ENCODE measurements around the gene NKIRAS1.

NKIRAS1 gene

DNA sequence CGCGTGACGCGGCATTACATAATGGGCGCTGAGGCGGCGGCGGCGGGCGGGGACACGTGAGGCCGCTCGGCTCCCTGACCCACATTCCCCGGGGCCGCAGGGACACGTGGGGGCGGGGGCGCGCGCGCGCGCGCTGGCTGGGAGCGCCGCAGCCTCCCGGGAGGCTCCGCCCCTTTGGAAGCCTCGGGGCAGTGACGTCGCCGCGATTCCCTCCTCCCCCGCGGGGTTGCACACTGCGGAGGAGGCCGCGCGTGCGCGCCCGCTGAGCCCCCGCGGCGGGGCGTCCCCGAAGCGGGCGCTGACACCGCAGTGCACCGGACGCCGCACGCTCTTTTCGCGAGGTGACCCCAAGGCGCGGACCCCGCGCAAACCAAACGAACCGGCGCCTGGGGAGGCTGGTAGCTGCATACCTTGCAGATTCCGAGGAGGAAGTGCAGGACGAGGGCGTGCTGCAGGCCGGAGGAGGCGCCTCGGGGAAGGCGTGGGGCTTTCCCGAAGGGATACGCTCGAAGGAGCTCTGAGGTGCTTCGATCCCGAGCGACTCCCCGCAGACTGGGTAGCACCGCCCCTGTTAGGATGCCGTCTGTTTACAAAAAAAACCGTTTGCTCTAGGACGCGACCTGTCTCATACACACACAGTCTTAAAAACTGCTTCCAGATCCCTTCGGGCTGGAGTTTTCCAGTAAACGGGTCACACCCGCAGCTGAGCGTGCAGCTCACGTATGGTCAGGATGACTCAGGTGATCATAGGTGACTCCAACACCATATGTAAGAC, 29.3 kb upstream of the NKIRAS1 start:
- H3K9ac ChIP-seq, result no peak overlapping the region
- TF ChIP-seq, protein P1, sequence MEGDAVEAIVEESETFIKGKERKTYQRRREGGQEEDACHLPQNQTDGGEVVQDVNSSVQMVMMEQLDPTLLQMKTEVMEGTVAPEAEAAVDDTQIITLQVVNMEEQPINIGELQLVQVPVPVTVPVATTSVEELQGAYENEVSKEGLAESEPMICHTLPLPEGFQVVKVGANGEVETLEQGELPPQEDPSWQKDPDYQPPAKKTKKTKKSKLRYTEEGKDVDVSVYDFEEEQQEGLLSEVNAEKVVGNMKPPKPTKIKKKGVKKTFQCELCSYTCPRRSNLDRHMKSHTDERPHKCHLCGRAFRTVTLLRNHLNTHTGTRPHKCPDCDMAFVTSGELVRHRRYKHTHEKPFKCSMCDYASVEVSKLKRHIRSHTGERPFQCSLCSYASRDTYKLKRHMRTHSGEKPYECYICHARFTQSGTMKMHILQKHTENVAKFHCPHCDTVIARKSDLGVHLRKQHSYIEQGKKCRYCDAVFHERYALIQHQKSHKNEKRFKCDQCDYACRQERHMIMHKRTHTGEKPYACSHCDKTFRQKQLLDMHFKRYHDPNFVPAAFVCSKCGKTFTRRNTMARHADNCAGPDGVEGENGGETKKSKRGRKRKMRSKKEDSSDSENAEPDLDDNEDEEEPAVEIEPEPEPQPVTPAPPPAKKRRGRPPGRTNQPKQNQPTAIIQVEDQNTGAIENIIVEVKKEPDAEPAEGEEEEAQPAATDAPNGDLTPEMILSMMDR (IDR thresholded peaks at IDR 0.05), result peak; percentile 6
- H3K4me3 ChIP-seq (ENCODE audit: low read depth, low read length), result peak overlapping the region; percentile 91
- H3K4me1 ChIP-seq, result peaks cover 25% of the 10 kb centered on the region
- H3K36me3 ChIP-seq (ENCODE audit: control insufficient read depth, insufficient read depth, low read length), result no peaks in the 10 kb centered on the region
- H3K27me3 ChIP-seq (ENCODE audit: control insufficient read depth, insufficient read depth, low read length), result no peaks in the 10 kb centered on the region
- H3K9me3 ChIP-seq (ENCODE audit: control insufficient read depth, low read length), result no peaks in the 10 kb centered on the region
- peak overlapping the region; percentile 63 for H2AFZ ChIP-seq
- H3K4me2 ChIP-seq (ENCODE audit: low read length), result peak overlapping the region; percentile 89
- peaks cover 31% of the 10 kb centered on the region for H3K79me2 ChIP-seq
- H3K27ac ChIP-seq, result peak overlapping the region; percentile 79

GRCh38 chr3:23945663-23945912, 28.8 kb upstream of the NKIRAS1 start:
- TF ChIP-seq, protein P1 (IDR thresholded peaks at IDR 0.05), result no peak
- Histone ChIP-seq H3K4me2 (ENCODE audit: low read length) (no peak overlapping the region), H3K4me3 (ENCODE audit: low read depth, low read length) (peak overlapping the region; percentile 38), H3K27me3 (ENCODE audit: control insufficient read depth, insufficient read depth, low read length) (no peaks in the 10 kb centered on the region), H3K9ac (no peak overlapping the region), H2AFZ (no peak overlapping the region), H3K27ac (peak overlapping the region; percentile 77), H3K79me2 (peaks cover 28% of the 10 kb centered on the region), H3K36me3 (ENCODE audit: control insufficient read depth, insufficient read depth, low read length) (no peaks in the 10 kb centered on the region), H3K4me1 (peaks cover 25% of the 10 kb centered on the region), H3K9me3 (ENCODE audit: control insufficient read depth, low read length) (no peaks in the 10 kb centered on the region)

- H3K4me3 ChIP-seq (ENCODE audit: low read depth, low read length), result peak within 1 kb of the TSS; percentile 91
- TF ChIP-seq, protein P1 (IDR thresholded peaks at IDR 0.05), result no peak
- peaks cover 21% of the 10 kb centered on the region for H3K4me1 ChIP-seq
- no peaks in the 10 kb centered on the region for H3K9me3 ChIP-seq (ENCODE audit: control insufficient read depth, low read length)
- H3K36me3 ChIP-seq (ENCODE audit: control insufficient read depth, insufficient read depth, low read length), result no peaks in the 10 kb centered on the region
- H2AFZ ChIP-seq, result peak within 1 kb of the TSS; percentile 83
- H3K27ac ChIP-seq, result peak within 1 kb of the TSS; percentile 79
- peak within 1 kb of the TSS; percentile 40 for H3K9ac ChIP-seq
- H3K4me2 ChIP-seq (ENCODE audit: low read length), result peak within 1 kb of the TSS; percentile 89
- H3K27me3 ChIP-seq (ENCODE audit: control insufficient read depth, insufficient read depth, low read length), result no peaks in the 10 kb centered on the region
- peaks cover 25% of the 10 kb centered on the region for H3K79me2 ChIP-seq
These were observed 28.3 kb upstream of the NKIRAS1 start, which contains the start of gene NR1D2 for GRCh38 chr3:23944861-23945662. NR1D2 (plus strand) TSS chr3:23945286; CDS start chr3:23945579, 293 bp downstream.

- peak overlapping the region; percentile 22 for H3K27ac ChIP-seq
- H3K4me1 ChIP-seq, result peaks cover 13% of the 10 kb centered on the region
- H3K4me2 ChIP-seq (ENCODE audit: low read length), result peak overlapping the region; percentile 78
- H3K27me3 ChIP-seq (ENCODE audit: control insufficient read depth, insufficient read depth, low read length), result no peaks in the 10 kb centered on the region
- TF ChIP-seq, protein P1 (IDR thresholded peaks at IDR 0.05), result no peak
- H3K9ac ChIP-seq, result no peak overlapping the region
- no peaks in the 10 kb centered on the region for H3K9me3 ChIP-seq (ENCODE audit: control insufficient read depth, low read length)
- H3K36me3 ChIP-seq (ENCODE audit: control insufficient read depth, insufficient read depth, low read length), result no peaks in the 10 kb centered on the region
- H3K4me3 ChIP-seq (ENCODE audit: low read depth, low read length), result peak overlapping the region; percentile 59
- peak overlapping the region; percentile 74 for H2AFZ ChIP-seq
- peaks cover 18% of the 10 kb centered on the region for H3K79me2 ChIP-seq
These were observed 27.4 kb upstream of the NKIRAS1 start for GRCh38 chr3:23944007-23944783.
